ENCODE results near the gene FANCC.

DNA sequence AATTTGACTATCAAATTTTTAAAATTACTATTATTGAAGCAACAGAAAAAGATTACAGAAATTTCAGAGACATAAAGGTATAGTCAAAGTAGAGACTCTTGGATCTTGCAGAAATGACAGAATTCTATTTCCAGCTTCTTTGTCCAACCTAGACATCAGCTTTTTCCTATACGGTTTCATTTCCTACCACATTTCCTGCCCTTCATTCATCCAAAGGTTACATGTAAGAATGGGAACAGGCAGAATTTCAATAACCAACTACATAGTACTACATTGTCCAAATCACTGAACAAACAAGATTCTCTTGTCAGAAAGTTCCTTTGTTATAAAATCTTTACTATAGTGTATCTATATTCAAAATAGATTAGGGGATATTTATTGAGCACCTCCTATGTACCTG, 124.9 kb downstream of the FANCC start:
- TF ChIP-seq, protein P1, sequence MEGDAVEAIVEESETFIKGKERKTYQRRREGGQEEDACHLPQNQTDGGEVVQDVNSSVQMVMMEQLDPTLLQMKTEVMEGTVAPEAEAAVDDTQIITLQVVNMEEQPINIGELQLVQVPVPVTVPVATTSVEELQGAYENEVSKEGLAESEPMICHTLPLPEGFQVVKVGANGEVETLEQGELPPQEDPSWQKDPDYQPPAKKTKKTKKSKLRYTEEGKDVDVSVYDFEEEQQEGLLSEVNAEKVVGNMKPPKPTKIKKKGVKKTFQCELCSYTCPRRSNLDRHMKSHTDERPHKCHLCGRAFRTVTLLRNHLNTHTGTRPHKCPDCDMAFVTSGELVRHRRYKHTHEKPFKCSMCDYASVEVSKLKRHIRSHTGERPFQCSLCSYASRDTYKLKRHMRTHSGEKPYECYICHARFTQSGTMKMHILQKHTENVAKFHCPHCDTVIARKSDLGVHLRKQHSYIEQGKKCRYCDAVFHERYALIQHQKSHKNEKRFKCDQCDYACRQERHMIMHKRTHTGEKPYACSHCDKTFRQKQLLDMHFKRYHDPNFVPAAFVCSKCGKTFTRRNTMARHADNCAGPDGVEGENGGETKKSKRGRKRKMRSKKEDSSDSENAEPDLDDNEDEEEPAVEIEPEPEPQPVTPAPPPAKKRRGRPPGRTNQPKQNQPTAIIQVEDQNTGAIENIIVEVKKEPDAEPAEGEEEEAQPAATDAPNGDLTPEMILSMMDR (conservative IDR thresholded peaks at IDR 0.05 in 1 of 2, IDR thresholded peaks at IDR 0.05 in 1 of 2; ENCODE audit: low read depth in 1 of 2, low read length in 2 of 2) = no peak
- no peak for TF ChIP-seq EZH2 (IDR thresholded peaks at IDR 0.05; ENCODE audit: low read length, missing control alignments)
